Medulla oblongata (tissue), 1 donor: Measurements from ENCODE around the gene HORMAD2.
"Not testable (repeated sequence)": the region's sequence is repeated elsewhere in the genome, so short reads cannot be mapped to it uniquely, and the experiment has no call there.

Experiments used
- DNase-seq: peaks from one replicate; pipeline ENCODE4 v3.0.0-alpha.2; 2015; ENCODE audit errors: extremely low spot score

HORMAD2 gene

GRCh38 chr22:30057375-30057774 is 22.9 kb upstream of the HORMAD2 start:
- no peak for DNase-seq

GRCh38 chr22:30059346-30060020 is 20.8 kb upstream of the HORMAD2 start:
- not testable (repeated sequence) for DNase-seq

- DNase-seq = not testable (repeated sequence)
Measured at GRCh38 chr22:30061094-30061493, 19.2 kb upstream of the HORMAD2 start.

GRCh38 chr22:30062259-30062658 is 18.0 kb upstream of the HORMAD2 start:
- DNase-seq = no peak

- DNase-seq = no peak
Measured at GRCh38 chr22:30062950-30063349, 17.3 kb upstream of the HORMAD2 start.

GRCh38 chr22:30064172-30064571 is 16.1 kb upstream of the HORMAD2 start:
- DNase-seq = no peak

- DNase-seq = no peak
Measured at GRCh38 chr22:30073743-30074142, 6.5 kb upstream of the HORMAD2 start.

- no peak for DNase-seq
Measured at GRCh38 chr22:30074147-30074546, 6.1 kb upstream of the HORMAD2 start.

- no peak for DNase-seq
Measured at GRCh38 chr22:30074994-30075393, 5.3 kb upstream of the HORMAD2 start.

- DNase-seq = no peak
Measured at GRCh38 chr22:30077279-30077880, 2.9 kb upstream of the HORMAD2 start.

GRCh38 chr22:30078320-30079311 is 1.6 kb upstream of the HORMAD2 start:
- no peak for DNase-seq

GRCh38 chr22:30080805-30081204 is 541 bp downstream of the HORMAD2 start:
- DNase-seq = no peak

- no peak for DNase-seq
Measured at GRCh38 chr22:30086496-30086895, 6.2 kb downstream of the HORMAD2 start.

GRCh38 chr22:30087037-30087436 is 6.8 kb downstream of the HORMAD2 start:
- not testable (repeated sequence) for DNase-seq

- DNase-seq = no peak
Measured at GRCh38 chr22:30087611-30088010, 7.3 kb downstream of the HORMAD2 start.

- DNase-seq = no peak
Measured at GRCh38 chr22:30088468-30088867, 8.2 kb downstream of the HORMAD2 start.

GRCh38 chr22:30089655-30089974 is 9.4 kb downstream of the HORMAD2 start:
- DNase-seq = no peak

- DNase-seq = no peak
Measured at GRCh38 chr22:30092686-30093085, 12.4 kb downstream of the HORMAD2 start.

- no peak for DNase-seq
Measured at GRCh38 chr22:30094804-30095203, 14.5 kb downstream of the HORMAD2 start.

- no peak for DNase-seq
Measured at GRCh38 chr22:30097861-30098260, 17.6 kb downstream of the HORMAD2 start.

GRCh38 chr22:30100770-30101169 is 20.5 kb downstream of the HORMAD2 start:
- DNase-seq = not testable (repeated sequence)

GRCh38 chr22:30104501-30105156 is 24.4 kb downstream of the HORMAD2 start:
- no peak for DNase-seq
